Naive B cell (primary cell): ENCODE data around the gene CBX1. TPM values are rescaled to one million over a fixed set of nuclear protein-coding genes. Genes with fewer than 3 reads are reported as not detected.
"Not testable (repeated sequence)": the region's sequence is repeated elsewhere in the genome, so short reads cannot be mapped to it uniquely, and the experiment has no call there.

Experiments
- ATAC-seq, 2 donors: fragments of 150-1000 bp; cut with Tn5 transposase; 2 replicates each; pipeline ENCODE4 v1.10.0; 2021; ENCODE audit warnings: low read depth in 2 of 2, mild to moderate bottlenecking in 2 of 2, moderate library complexity in 2 of 2
- DNase-seq: peaks from one replicate; pipeline ENCODE4 v3.0.0; 2022
- H3K27ac Mint-ChIP-seq, 6 donors: one replicate each; pipeline ENCODE4 v1.8.0; 2020 to 2022; ENCODE audit warnings: mild to moderate bottlenecking in 6 of 6, mixed read lengths in 6 of 6, moderate library complexity in 5 of 6, inconsistent platforms in 2 of 6
- H3K27me3 Mint-ChIP-seq, 3 donors: one replicate each; pipeline ENCODE4 v1.8.0; 2021 to 2022; ENCODE audit warnings: mixed read lengths in 3 of 3, mild to moderate bottlenecking in 1 of 3
- H3K36me3 Mint-ChIP-seq, 2 donors: one replicate each; pipeline ENCODE4 v1.8.0; 2020 to 2022; ENCODE audit warnings: mixed read lengths in 2 of 2, inconsistent platforms in 1 of 2, mild to moderate bottlenecking in 1 of 2
- H3K4me1 Mint-ChIP-seq, 3 donors: one replicate each; pipeline ENCODE4 v1.8.0; 2020 to 2022; ENCODE audit warnings: mixed read lengths in 3 of 3, inconsistent platforms in 1 of 3, mild to moderate bottlenecking in 1 of 3, moderate library complexity in 1 of 3
- H3K4me3 Mint-ChIP-seq, 8 donors: one replicate each; pipeline ENCODE4 v1.8.0; 2020 to 2022; ENCODE audit warnings: mild to moderate bottlenecking in 8 of 8, mixed read lengths in 8 of 8, moderate library complexity in 8 of 8, inconsistent platforms in 2 of 8
- H3K9me3 Mint-ChIP-seq, 7 donors: one replicate each; pipeline ENCODE4 v1.8.0; 2020 to 2022; ENCODE audit warnings: mixed read lengths in 7 of 7, mild to moderate bottlenecking in 5 of 7, inconsistent platforms in 2 of 7, moderate library complexity in 1 of 7
- polyA plus RNA-seq, 6 donors: library from polyadenylated mRNA; unstranded; fragments of 300-500 nt; fragmentation: Illumina TruSeq; gene quantifications; one replicate each; pipeline ENCODE4 v1.2.3, GENCODE V29; 2021; ENCODE audit warnings: low read depth in 6 of 6

Gene CBX1
- polyA plus RNA-seq, 6 donors from 2014 or later = 12.9 to 30.8 (median 24.5) TPM

DNA sequence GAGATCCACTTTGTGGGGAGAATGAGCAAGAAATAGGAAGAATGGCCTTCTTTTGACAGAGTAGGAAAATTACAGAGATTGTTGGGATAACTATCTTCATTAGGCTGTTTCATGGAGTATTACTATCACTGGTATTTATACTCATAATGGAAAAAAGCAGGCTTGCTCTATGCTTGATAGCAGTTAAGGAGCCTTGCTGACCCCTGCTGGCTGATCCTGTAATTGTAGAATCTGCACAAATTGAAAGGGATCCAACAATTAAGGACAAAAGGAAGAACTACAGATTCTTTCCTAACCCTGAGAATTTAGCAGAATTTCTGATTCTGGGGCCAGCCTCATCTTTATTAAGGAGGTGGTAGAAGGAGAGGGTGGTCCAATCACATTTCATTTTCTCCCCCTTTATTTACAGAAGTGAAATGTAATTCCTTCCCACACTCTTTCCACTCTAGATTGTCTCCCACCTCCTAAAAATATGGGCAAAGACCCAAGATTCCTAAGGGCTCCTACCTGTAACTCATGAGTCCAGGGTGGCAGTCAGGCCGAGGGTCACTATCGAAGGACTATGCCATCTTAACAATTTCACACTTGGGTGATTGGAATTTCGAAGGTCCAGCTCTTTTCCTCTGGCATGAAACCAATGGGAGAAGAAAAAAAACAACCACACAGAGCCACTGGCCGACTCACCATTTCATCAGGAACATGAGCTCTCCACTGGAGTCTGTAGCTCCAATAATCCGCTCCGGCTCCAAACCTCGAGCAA lies 26.8 kb downstream of the CBX1 start:
- peak; percentile 61 to 73 for ATAC-seq
- H3K36me3 Mint-ChIP-seq = peaks cover 0 to 7% of the 10 kb centered on the region in 2 donors
- peak overlapping the region in 1 of 6 donors; percentile 32 for H3K27ac Mint-ChIP-seq
- H3K9me3 Mint-ChIP-seq = no peaks in the 10 kb centered on the region
- DNase-seq = peak; percentile 63
- H3K4me3 Mint-ChIP-seq = no peak overlapping the region
- H3K4me1 Mint-ChIP-seq = no peaks in the 10 kb centered on the region
- H3K27me3 Mint-ChIP-seq = no peaks in the 10 kb centered on the region

DNA sequence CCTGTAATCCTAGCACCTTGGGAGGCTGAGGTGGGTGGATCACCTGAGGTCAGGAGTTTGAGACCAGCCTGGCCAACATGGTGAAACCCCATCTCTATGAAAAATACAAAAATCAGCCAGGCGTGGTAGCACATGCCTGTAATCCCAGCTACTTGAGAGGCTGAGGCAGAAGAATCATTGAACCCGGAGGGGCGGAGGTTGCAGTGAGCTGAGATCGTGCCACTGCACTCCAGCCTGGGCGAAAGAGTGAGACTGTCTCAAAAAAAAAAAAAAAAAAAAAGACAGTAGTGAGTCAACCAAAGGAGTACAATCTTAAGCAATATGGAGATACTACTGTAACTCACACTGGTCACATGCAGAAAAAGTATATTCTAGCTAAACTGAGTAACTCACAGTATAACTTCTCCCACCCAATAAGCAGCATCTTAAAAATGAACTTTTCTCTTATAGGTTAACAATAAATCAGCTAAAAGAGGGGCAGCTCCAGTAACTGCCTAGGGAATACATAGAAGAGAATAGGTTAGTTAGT lies 27.6 kb downstream of the CBX1 start:
- not testable (repeated sequence) for H3K27ac Mint-ChIP-seq, H3K9me3 Mint-ChIP-seq, H3K4me3 Mint-ChIP-seq, DNase-seq, H3K27me3 Mint-ChIP-seq, H3K4me1 Mint-ChIP-seq, ATAC-seq, H3K36me3 Mint-ChIP-seq

GRCh38 chr17:48072811-48073210 lies 28.5 kb downstream of the CBX1 start:
- DNase-seq, ATAC-seq, H3K4me3 Mint-ChIP-seq, H3K27me3 Mint-ChIP-seq, H3K27ac Mint-ChIP-seq, H3K36me3 Mint-ChIP-seq, H3K9me3 Mint-ChIP-seq, H3K4me1 Mint-ChIP-seq: not testable (repeated sequence)

GRCh38 chr17:48071654-48072053 lies 29.6 kb downstream of the CBX1 start:
- Mint-ChIP-seq H3K4me3 (no peak overlapping the region), H3K27me3 (no peaks in the 10 kb centered on the region), H3K4me1 (no peaks in the 10 kb centered on the region), H3K36me3 (peaks cover 0 to 8% of the 10 kb centered on the region in 2 donors), H3K27ac (no peak overlapping the region), H3K9me3 (no peaks in the 10 kb centered on the region)
- DNase-seq (no peak), ATAC-seq (no peak)

- ATAC-seq (no peak), DNase-seq (no peak)
- H3K36me3 Mint-ChIP-seq = peaks cover 0 to 4% of the 10 kb centered on the region in 2 donors
- no peak overlapping the region for H3K4me3 Mint-ChIP-seq
- H3K4me1 Mint-ChIP-seq = no peaks in the 10 kb centered on the region
- peak overlapping the region in 2 of 6 donors; percentile 8 to 73 for H3K27ac Mint-ChIP-seq
- H3K27me3 Mint-ChIP-seq = no peaks in the 10 kb centered on the region
- no peaks in the 10 kb centered on the region for H3K9me3 Mint-ChIP-seq
Measured at GRCh38 chr17:48070195-48070594, 31.1 kb downstream of the CBX1 start.

DNA sequence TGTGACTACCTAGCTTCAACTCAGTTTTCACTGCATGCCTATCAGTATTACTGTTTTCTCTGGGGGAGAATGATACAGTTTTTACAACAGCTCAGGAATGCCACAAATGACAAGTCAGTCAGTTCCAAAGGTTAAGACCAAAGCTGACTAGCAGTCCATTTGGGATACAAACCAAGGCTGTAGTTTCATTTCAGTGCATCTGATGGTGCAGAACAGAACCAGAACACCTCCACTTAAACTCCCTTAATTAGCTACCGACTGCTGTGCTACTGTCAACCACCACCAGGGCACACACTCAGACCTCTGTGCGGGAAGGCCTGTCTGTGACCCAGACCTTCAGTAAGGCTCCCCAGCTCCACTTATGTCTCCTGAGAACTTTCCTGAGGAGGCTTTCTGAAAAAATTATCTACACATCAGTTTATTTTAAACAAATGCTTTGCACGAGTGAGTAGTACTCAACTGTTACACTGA lies 32.8 kb downstream of the CBX1 start:
- H3K4me3 Mint-ChIP-seq = no peak overlapping the region
- H3K36me3 Mint-ChIP-seq = peaks cover 0 to 4% of the 10 kb centered on the region in 2 donors
- ATAC-seq (peak; percentile 40 to 58), DNase-seq (no peak)
- H3K27me3 Mint-ChIP-seq = no peaks in the 10 kb centered on the region
- no peaks in the 10 kb centered on the region for H3K9me3 Mint-ChIP-seq
- peak overlapping the region in 1 of 6 donors; percentile 67 for H3K27ac Mint-ChIP-seq
- H3K4me1 Mint-ChIP-seq = no peaks in the 10 kb centered on the region

DNA sequence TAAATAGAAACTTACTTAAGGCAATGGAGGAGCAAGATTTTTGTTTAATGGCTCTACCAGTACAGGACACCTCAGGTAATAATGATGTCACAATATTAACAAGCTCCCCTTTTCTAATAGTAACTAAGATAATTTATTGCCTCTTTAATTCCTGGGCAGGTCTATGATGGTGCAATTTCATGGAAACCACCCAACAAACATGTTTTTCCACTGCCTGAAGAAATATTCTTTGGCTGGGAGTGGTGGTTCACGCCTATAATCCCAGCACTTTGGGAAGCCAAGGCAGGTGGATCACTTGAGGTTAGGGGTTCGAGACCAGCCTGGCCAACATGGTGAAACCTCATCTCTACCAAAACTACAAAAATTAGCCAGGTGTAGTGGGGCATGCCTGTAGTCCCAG lies 33.5 kb downstream of the CBX1 start:
- not testable (repeated sequence) for H3K36me3 Mint-ChIP-seq, DNase-seq, H3K9me3 Mint-ChIP-seq, H3K27me3 Mint-ChIP-seq, H3K4me1 Mint-ChIP-seq, H3K27ac Mint-ChIP-seq, H3K4me3 Mint-ChIP-seq, ATAC-seq

DNA sequence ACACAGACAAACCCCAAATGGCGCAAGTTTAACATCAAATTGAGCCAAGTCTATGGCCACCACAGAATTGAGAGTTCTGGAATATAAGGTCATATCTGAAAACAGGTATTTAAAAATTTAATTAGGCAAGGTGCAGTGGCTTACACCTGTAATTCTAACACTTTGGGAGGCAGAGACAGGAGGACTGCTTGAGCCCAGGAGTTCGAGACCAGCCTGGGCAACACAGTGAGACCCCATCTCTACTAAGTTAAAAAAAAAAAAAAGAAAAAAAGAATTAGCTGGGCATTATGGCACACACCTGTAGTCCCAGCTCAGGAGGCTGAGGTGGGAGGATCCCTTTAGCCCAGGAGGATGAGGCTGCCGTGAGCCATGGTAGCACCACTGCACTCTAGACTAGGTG lies 34.0 kb downstream of the CBX1 start:
- no peaks in the 10 kb centered on the region for H3K27me3 Mint-ChIP-seq
- ATAC-seq = no peak
- no peak overlapping the region for H3K27ac Mint-ChIP-seq
- no peak for DNase-seq
- H3K4me3 Mint-ChIP-seq = no peak overlapping the region
- peaks cover 0 to 4% of the 10 kb centered on the region in 2 donors for H3K36me3 Mint-ChIP-seq
- no peaks in the 10 kb centered on the region for H3K9me3 Mint-ChIP-seq
- no peaks in the 10 kb centered on the region for H3K4me1 Mint-ChIP-seq

GRCh38 chr17:48066656-48067055 lies 34.6 kb downstream of the CBX1 start:
- Mint-ChIP-seq H3K9me3 (no peaks in the 10 kb centered on the region), H3K36me3 (peaks cover 0 to 4% of the 10 kb centered on the region in 2 donors), H3K4me1 (no peaks in the 10 kb centered on the region), H3K27me3 (no peaks in the 10 kb centered on the region), H3K27ac (peak overlapping the region in 1 of 6 donors; percentile 45), H3K4me3 (no peak overlapping the region)
- no peak for ATAC-seq
- DNase-seq = no peak

GRCh38 chr17:48066192-48066591 lies 35.1 kb downstream of the CBX1 start:
- DNase-seq (no peak), ATAC-seq (no peak)
- H3K4me3 Mint-ChIP-seq = no peak overlapping the region
- H3K9me3 Mint-ChIP-seq = no peaks in the 10 kb centered on the region
- H3K4me1 Mint-ChIP-seq = no peaks in the 10 kb centered on the region
- H3K36me3 Mint-ChIP-seq = peaks cover 0 to 8% of the 10 kb centered on the region in 2 donors
- H3K27ac Mint-ChIP-seq = no peak overlapping the region
- H3K27me3 Mint-ChIP-seq = no peaks in the 10 kb centered on the region

GRCh38 chr17:48064638-48065037 lies 36.6 kb downstream of the CBX1 start:
- Mint-ChIP-seq H3K4me3 (no peak overlapping the region), H3K27me3 (no peaks in the 10 kb centered on the region), H3K36me3 (peaks cover 5 to 18% of the 10 kb centered on the region in 2 donors), H3K27ac (peak overlapping the region in 1 of 6 donors; percentile 26), H3K4me1 (peaks cover 2 to 4% (median 3%) of the 10 kb centered on the region in 3 donors), H3K9me3 (no peaks in the 10 kb centered on the region)
- no peak for DNase-seq
- ATAC-seq = no peak

- Mint-ChIP-seq H3K9me3 (no peaks in the 10 kb centered on the region), H3K27me3 (no peaks in the 10 kb centered on the region), H3K4me1 (peaks cover 4 to 6% (median 5%) of the 10 kb centered on the region in 3 donors), H3K27ac (peak overlapping the region in 1 of 6 donors; percentile 66), H3K36me3 (peaks cover 18 to 19% of the 10 kb centered on the region in 2 donors), H3K4me3 (no peak overlapping the region)
- ATAC-seq (no peak), DNase-seq (no peak)
Measured at GRCh38 chr17:48062273-48062672, 39.0 kb downstream of the CBX1 start.

DNA sequence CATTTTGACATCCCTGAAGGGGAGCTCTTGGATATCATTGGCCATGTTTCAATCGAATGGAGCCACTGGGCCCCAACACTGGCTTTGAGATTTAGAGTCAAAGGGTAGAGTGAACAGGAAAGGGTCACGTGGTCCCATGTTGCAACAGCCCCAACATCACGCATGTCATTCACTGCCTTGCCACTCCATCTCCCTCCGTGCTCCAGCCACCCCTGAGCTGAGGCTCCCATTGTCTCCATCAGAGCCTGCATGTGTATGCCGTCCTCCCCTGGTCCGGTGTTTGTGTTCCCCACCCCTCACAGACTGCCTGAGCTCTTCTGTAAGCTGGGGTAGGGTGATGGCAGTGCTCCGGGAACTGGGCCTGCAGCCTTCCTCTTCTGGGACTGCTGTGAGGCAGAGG lies 41.0 kb downstream of the CBX1 start:
- no peaks in the 10 kb centered on the region for H3K9me3 Mint-ChIP-seq
- H3K36me3 Mint-ChIP-seq = peaks cover 14 to 30% of the 10 kb centered on the region in 2 donors
- DNase-seq = no peak
- H3K27ac Mint-ChIP-seq = no peak overlapping the region
- peaks cover 20 to 23% (median 22%) of the 10 kb centered on the region in 3 donors for H3K4me1 Mint-ChIP-seq
- ATAC-seq = no peak
- H3K4me3 Mint-ChIP-seq = no peak overlapping the region
- no peaks in the 10 kb centered on the region for H3K27me3 Mint-ChIP-seq

DNA sequence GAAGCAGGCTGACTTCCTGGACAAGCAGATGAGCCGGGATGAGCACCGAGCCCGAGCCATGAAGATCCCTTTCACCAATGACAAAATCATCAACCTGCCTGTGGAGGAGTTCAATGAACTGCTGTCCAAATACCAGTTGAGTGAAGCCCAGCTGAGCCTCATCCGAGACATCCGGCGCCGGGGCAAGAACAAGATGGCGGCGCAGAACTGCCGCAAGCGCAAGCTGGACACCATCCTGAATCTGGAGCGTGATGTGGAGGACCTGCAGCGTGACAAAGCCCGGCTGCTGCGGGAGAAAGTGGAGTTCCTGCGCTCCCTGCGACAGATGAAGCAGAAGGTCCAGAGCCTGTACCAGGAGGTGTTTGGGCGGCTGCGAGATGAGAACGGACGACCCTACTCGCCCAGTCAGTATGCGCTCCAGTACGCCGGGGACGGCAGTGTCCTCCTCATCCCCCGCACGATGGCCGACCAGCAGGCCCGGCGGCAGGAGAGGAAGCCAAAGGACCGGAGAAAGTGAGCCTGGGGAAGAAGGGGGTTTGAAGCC lies 42.1 kb downstream of the CBX1 start:
- H3K27ac Mint-ChIP-seq = peak overlapping the region in 2 of 6 donors; percentile 61 to 72
- DNase-seq = no peak
- no peaks in the 10 kb centered on the region for H3K9me3 Mint-ChIP-seq
- no peaks in the 10 kb centered on the region for H3K27me3 Mint-ChIP-seq
- H3K4me3 Mint-ChIP-seq = peak overlapping the region in 1 of 8 donors; percentile 35
- H3K4me1 Mint-ChIP-seq = peaks cover 25 to 28% (median 27%) of the 10 kb centered on the region in 3 donors
- peaks cover 14 to 30% of the 10 kb centered on the region in 2 donors for H3K36me3 Mint-ChIP-seq
- ATAC-seq = no peak
